HCT116 (cell line): ENCODE results near the gene TSPEAR.

ENCODE experiments used
- ATF3 ChIP-seq: IDR thresholded peaks from 2 replicates; pipeline ENCODE4 v1.6.1; 2012
- CTCF ChIP-seq, 3 experiments: fragments of 200-600 bp in 1 of 3; sonication (generic) in 1 of 3; IDR thresholded peaks in 2 of 3; conservative IDR thresholded peaks in 1 of 3; 2 replicates each; pipeline ENCODE4 v1.5.1; 2012 to 2017; ENCODE audit warnings: low read depth in 2 of 3, low read length in 2 of 3, antibody characterized with exemption in 1 of 3, borderline replicate concordance in 1 of 3, control low read depth in 1 of 3, mild to moderate bottlenecking in 1 of 3, mixed read lengths in 1 of 3, mixed run types in 1 of 3, moderate library complexity in 1 of 3; ENCODE audit not compliant: insufficient read depth in 1 of 3
- EGR1 ChIP-seq: IDR thresholded peaks from 2 replicates; pipeline ENCODE4 v1.6.1; 2012; ENCODE audit warnings: low read depth
- EZH2 ChIP-seq: fragments of 200-600 bp; sonication (generic); IDR thresholded peaks from 2 replicates; pipeline ENCODE4 v1.6.1; 2017; ENCODE audit warnings: antibody characterized with exemption, mixed run types
- POLR2A ChIP-seq: IDR thresholded peaks from 2 replicates; pipeline ENCODE4 v1.7.0; 2011; ENCODE audit warnings: borderline replicate concordance; ENCODE audit not compliant: insufficient read depth, insufficient read length; ENCODE audit errors: extremely low read depth
- SRF ChIP-seq: IDR thresholded peaks from 2 replicates; pipeline ENCODE4 v1.6.1; 2012; ENCODE audit warnings: low read depth

GRCh38 chr21:44507673-44508425, 203.5 kb downstream of the TSPEAR start:
- no peak for TF ChIP-seq EZH2
- no peak for TF ChIP-seq CTCF (IDR thresholded peaks at IDR 0.05 in 2 of 3, conservative IDR thresholded peaks at IDR 0.05 in 1 of 3; ENCODE audit: borderline replicate concordance in 1 of 3, insufficient read depth in 1 of 3, low read depth in 2 of 3, low read length in 2 of 3)
- TF ChIP-seq POLR2A: no peak
- TF ChIP-seq EGR1: no peak
- TF ChIP-seq ATF3: no peak
- no peak for TF ChIP-seq SRF
